A673 (cell line): ENCODE results near the gene LAP3. TPM values are rescaled to one million over a fixed set of nuclear protein-coding genes. Genes with fewer than 3 reads are reported as not detected.

Experiments used
- BruUV-seq: library from RNA; stranded (reverse); fragments of 400-500 nt; replicated peaks from 2 replicates; lab custom pipeline; 2021; lab: Mats Ljungman, UMichigan
- CTCF ChIA-PET: fragments of 300-600 bp; sonication (Branson Sonifier 250); formaldehyde crosslinking; loops from one replicate; lab custom pipeline; 2022; ENCODE audit warnings: antibody characterized with exemption; lab: Charles Lee
- POLR2A ChIA-PET: fragments of 300-600 bp; sonication (Branson Sonifier 250); formaldehyde crosslinking; loops from one replicate; lab custom pipeline; 2022; ENCODE audit warnings: antibody characterized with exemption; ENCODE audit not compliant: low non-redundant PET; lab: Charles Lee
- DNase-seq: peaks from one replicate; pipeline ENCODE4 v3.0.0-alpha.2; 2015; ENCODE audit warnings: low spot score
- H3K27ac ChIP-seq: fragments of 200-600 bp; sonication (generic); 2 replicates; pipeline ENCODE4 v1.5.1; 2016; ENCODE audit warnings: mixed run types, low read depth, mild to moderate bottlenecking, mixed read lengths, antibody characterized with exemption, low read length; ENCODE audit not compliant: poor library complexity, severe bottlenecking
- H3K27me3 ChIP-seq: fragments of 200-600 bp; sonication (generic); replicated peaks from 2 replicates; pipeline ENCODE4 v1.6.1; 2017; ENCODE audit warnings: mixed run types, low read depth, mild to moderate bottlenecking, mixed read lengths, antibody characterized with exemption, low read length; ENCODE audit not compliant: insufficient read depth, poor library complexity
- H3K36me3 ChIP-seq: fragments of 200-600 bp; sonication (generic); 2 replicates; pipeline ENCODE4 v1.6.1; 2016; ENCODE audit warnings: mixed run types, mild to moderate bottlenecking, mixed read lengths, antibody characterized with exemption, low read length; ENCODE audit not compliant: insufficient read depth, poor library complexity, severe bottlenecking
- H3K4me1 ChIP-seq: fragments of 200-600 bp; sonication (generic); 2 replicates; pipeline ENCODE4 v1.6.1; 2017; ENCODE audit warnings: mixed run types, mild to moderate bottlenecking, mixed read lengths, antibody characterized with exemption, low read length; ENCODE audit not compliant: insufficient read depth, poor library complexity, severe bottlenecking
- H3K4me3 ChIP-seq: fragments of 200-600 bp; sonication (generic); 2 replicates; pipeline ENCODE4 v1.5.1; 2016; ENCODE audit warnings: low read depth, mixed run types, mild to moderate bottlenecking, mixed read lengths, low read length; ENCODE audit not compliant: poor library complexity, severe bottlenecking
- H3K9me3 ChIP-seq: fragments of 200-600 bp; sonication (generic); 2 replicates; pipeline ENCODE4 v1.6.1; 2016; ENCODE audit warnings: mixed run types, low read depth, mild to moderate bottlenecking, mixed read lengths, antibody characterized with exemption, low read length; ENCODE audit not compliant: poor library complexity, severe bottlenecking
- CTCF ChIP-seq: fragments of 300-800, 200-600 bp; sonication (generic); conservative IDR thresholded peaks from 2 replicates; pipeline ENCODE4 v1.5.1; 2017; ENCODE audit warnings: low read depth, mild to moderate bottlenecking, antibody characterized with exemption, low read length, moderate library complexity, mixed read lengths
- EZH2 ChIP-seq: fragments of 200-600 bp; sonication (generic); IDR thresholded peaks from 2 replicates; pipeline ENCODE4 v1.6.1; 2017; ENCODE audit warnings: borderline replicate concordance, low read depth, mild to moderate bottlenecking, mixed read lengths, antibody characterized with exemption, low read length; ENCODE audit not compliant: poor library complexity, severe bottlenecking
- intact Hi-C: fragments of 100-400 bp; cut with micrococcal nuclease; formaldehyde crosslinking; loops from one replicate; pipeline ENCODE4 v1.10.0; 2022; ENCODE audit not compliant: unreplicated experiment
- total RNA-seq: library from RNA; stranded (reverse); gene quantifications from 2 replicates; pipeline ENCODE4 v1.2.3, GENCODE V29; 2021

The LAP3 gene
- total RNA-seq, 1 experiment from 2014 or later = 54.1 TPM

- TF ChIP-seq CTCF (peak; percentile 46), EZH2 (no peak)
- intact Hi-C loops = no loop called here
- BruUV-seq = no TSS peak
- no peak overlapping the region for H3K4me3 ChIP-seq
- H3K4me1 ChIP-seq = no peaks in the 10 kb centered on the region
- POLR2A ChIA-PET = no interaction called here
- no peak for DNase-seq
- no peaks in the 10 kb centered on the region for H3K27me3 ChIP-seq
- H3K36me3 ChIP-seq = peaks cover 10% of the 10 kb centered on the region
- CTCF ChIA-PET = no interaction called here
- H3K27ac ChIP-seq = no peak overlapping the region
- H3K9me3 ChIP-seq = no peaks in the 10 kb centered on the region
These were observed 20.5 kb downstream of the LAP3 start for GRCh38 chr4:17597517-17597916.

- H3K4me3 ChIP-seq = no peak overlapping the region
- no peak for TF ChIP-seq EZH2
- no peak for TF ChIP-seq CTCF
- intact Hi-C loops = no loop called here
- H3K9me3 ChIP-seq = no peaks in the 10 kb centered on the region
- peaks cover 7% of the 10 kb centered on the region for H3K36me3 ChIP-seq
- no peaks in the 10 kb centered on the region for H3K27me3 ChIP-seq
- ChIA-PET CTCF (no interaction called here), POLR2A (no interaction called here)
- no peak for DNase-seq
- no TSS peak for BruUV-seq
- H3K27ac ChIP-seq = no peak overlapping the region
- H3K4me1 ChIP-seq = no peaks in the 10 kb centered on the region
These were observed 22.8 kb downstream of the LAP3 start for GRCh38 chr4:17599826-17600225.

GRCh38 chr4:17605236-17605635, 28.2 kb downstream of the LAP3 start:
- no peak for TF ChIP-seq CTCF
- no peak for TF ChIP-seq EZH2
- H3K4me1 ChIP-seq = no peaks in the 10 kb centered on the region
- H3K9me3 ChIP-seq = no peaks in the 10 kb centered on the region
- intact Hi-C loops = no loop called here
- H3K27me3 ChIP-seq = no peaks in the 10 kb centered on the region
- DNase-seq = no peak
- BruUV-seq = no TSS peak
- H3K27ac ChIP-seq = no peak overlapping the region
- ChIA-PET CTCF (interaction anchor here (0.6 kb wide), 1 partner anchor 223 kb away, joined by 5 read pairs; no protein-coding TSS in a partner anchor), POLR2A (no interaction called here)
- peaks cover 10% of the 10 kb centered on the region for H3K36me3 ChIP-seq
- no peak overlapping the region for H3K4me3 ChIP-seq
